Liver (tissue), 3 donors: ENCODE measurements around the gene RTP2.

Experiments
- GABPA ChIP-seq, 2 donors: IDR thresholded peaks in 1 of 2; conservative IDR thresholded peaks in 1 of 2; 2 replicates each; pipeline ENCODE4 v1.6.1; 2016; ENCODE audit warnings: antibody characterized with exemption in 2 of 2, mild to moderate bottlenecking in 1 of 2, moderate library complexity in 1 of 2
- HNF4A ChIP-seq, 2 donors: conservative IDR thresholded peaks; 2 replicates each; pipeline ENCODE4 v1.6.1; 2016; ENCODE audit warnings: antibody characterized with exemption in 2 of 2, mild to moderate bottlenecking in 2 of 2
- JUND ChIP-seq, 2 donors: IDR thresholded peaks; 2 replicates each; pipeline ENCODE4 v1.6.1; 2016; ENCODE audit warnings: antibody characterized with exemption in 2 of 2
- RAD21 ChIP-seq, 2 donors: IDR thresholded peaks; 2 replicates each; pipeline ENCODE4 v1.6.1; 2016; ENCODE audit warnings: antibody characterized with exemption in 2 of 2, mild to moderate bottlenecking in 2 of 2
- SP1 ChIP-seq: IDR thresholded peaks from 2 replicates; pipeline ENCODE4 v1.6.1; 2018; ENCODE audit warnings: antibody characterized with exemption, mild to moderate bottlenecking
- TAF1 ChIP-seq: conservative IDR thresholded peaks from 2 replicates; pipeline ENCODE4 v1.6.1; 2016; ENCODE audit warnings: antibody characterized with exemption, mild to moderate bottlenecking
- TF ChIP-seq, protein P1 (sequence below): IDR thresholded peaks from 2 replicates; pipeline ENCODE4 v1.6.1; 2016; ENCODE audit warnings: antibody characterized with exemption
- TF ChIP-seq, protein P2 (sequence below): fragments of 150-350 bp; IDR thresholded peaks from 2 replicates; pipeline ENCODE4 v1.5.1; 2017; ENCODE audit warnings: improper control_type of control experiment, low read depth, low read length; ENCODE audit not compliant: missing input control
- TF ChIP-seq, protein P3 (sequence below): IDR thresholded peaks from 2 replicates; pipeline ENCODE4 v1.6.1; 2016; ENCODE audit warnings: antibody characterized with exemption
- TF ChIP-seq, protein P4 (sequence below): IDR thresholded peaks from 2 replicates; pipeline ENCODE4 v1.6.1; 2016; ENCODE audit warnings: antibody characterized with exemption, mild to moderate bottlenecking
- donor health status: healthy.
- donor health status: healthy.

DNA sequence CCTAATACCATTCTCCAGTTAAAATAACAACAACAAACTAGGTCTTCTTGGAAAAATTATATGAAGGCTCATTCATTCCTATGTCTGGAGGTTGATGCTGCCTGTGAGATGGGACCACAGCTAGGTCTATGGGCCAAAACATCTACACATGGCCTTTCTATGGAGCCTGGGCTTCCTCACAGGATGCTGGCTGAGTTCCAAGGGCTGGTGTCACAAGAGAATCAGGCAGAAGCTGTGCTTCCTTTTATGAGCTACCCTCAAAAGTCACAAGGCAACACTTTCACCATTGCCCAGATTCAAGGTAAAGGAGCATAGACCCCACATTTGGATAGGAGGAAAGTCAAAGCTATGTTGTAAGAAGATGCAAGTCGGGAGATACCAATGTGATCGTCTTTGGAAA lies 4.6 kb upstream of the RTP2 start:
- TF ChIP-seq, protein P1, sequence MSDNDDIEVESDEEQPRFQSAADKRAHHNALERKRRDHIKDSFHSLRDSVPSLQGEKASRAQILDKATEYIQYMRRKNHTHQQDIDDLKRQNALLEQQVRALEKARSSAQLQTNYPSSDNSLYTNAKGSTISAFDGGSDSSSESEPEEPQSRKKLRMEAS = no peak
- TF ChIP-seq, protein P2, sequence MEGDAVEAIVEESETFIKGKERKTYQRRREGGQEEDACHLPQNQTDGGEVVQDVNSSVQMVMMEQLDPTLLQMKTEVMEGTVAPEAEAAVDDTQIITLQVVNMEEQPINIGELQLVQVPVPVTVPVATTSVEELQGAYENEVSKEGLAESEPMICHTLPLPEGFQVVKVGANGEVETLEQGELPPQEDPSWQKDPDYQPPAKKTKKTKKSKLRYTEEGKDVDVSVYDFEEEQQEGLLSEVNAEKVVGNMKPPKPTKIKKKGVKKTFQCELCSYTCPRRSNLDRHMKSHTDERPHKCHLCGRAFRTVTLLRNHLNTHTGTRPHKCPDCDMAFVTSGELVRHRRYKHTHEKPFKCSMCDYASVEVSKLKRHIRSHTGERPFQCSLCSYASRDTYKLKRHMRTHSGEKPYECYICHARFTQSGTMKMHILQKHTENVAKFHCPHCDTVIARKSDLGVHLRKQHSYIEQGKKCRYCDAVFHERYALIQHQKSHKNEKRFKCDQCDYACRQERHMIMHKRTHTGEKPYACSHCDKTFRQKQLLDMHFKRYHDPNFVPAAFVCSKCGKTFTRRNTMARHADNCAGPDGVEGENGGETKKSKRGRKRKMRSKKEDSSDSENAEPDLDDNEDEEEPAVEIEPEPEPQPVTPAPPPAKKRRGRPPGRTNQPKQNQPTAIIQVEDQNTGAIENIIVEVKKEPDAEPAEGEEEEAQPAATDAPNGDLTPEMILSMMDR = no peak
- TF ChIP-seq JUND (IDR thresholded peaks at IDR 0.05) (no peak), GABPA (IDR thresholded peaks at IDR 0.05 in 1 of 2, conservative IDR thresholded peaks at IDR 0.05 in 1 of 2) (no peak), HNF4A (conservative IDR thresholded peaks at IDR 0.05) (no peak), RAD21 (IDR thresholded peaks at IDR 0.05) (no peak), TAF1 (no peak), SP1 (no peak)
- TF ChIP-seq, protein P3, sequence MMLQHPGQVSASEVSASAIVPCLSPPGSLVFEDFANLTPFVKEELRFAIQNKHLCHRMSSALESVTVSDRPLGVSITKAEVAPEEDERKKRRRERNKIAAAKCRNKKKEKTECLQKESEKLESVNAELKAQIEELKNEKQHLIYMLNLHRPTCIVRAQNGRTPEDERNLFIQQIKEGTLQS = no peak
- TF ChIP-seq, protein P4, sequence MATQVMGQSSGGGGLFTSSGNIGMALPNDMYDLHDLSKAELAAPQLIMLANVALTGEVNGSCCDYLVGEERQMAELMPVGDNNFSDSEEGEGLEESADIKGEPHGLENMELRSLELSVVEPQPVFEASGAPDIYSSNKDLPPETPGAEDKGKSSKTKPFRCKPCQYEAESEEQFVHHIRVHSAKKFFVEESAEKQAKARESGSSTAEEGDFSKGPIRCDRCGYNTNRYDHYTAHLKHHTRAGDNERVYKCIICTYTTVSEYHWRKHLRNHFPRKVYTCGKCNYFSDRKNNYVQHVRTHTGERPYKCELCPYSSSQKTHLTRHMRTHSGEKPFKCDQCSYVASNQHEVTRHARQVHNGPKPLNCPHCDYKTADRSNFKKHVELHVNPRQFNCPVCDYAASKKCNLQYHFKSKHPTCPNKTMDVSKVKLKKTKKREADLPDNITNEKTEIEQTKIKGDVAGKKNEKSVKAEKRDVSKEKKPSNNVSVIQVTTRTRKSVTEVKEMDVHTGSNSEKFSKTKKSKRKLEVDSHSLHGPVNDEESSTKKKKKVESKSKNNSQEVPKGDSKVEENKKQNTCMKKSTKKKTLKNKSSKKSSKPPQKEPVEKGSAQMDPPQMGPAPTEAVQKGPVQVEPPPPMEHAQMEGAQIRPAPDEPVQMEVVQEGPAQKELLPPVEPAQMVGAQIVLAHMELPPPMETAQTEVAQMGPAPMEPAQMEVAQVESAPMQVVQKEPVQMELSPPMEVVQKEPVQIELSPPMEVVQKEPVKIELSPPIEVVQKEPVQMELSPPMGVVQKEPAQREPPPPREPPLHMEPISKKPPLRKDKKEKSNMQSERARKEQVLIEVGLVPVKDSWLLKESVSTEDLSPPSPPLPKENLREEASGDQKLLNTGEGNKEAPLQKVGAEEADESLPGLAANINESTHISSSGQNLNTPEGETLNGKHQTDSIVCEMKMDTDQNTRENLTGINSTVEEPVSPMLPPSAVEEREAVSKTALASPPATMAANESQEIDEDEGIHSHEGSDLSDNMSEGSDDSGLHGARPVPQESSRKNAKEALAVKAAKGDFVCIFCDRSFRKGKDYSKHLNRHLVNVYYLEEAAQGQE = no peak
